ENCODE results near the gene ZNF106.

ZNF106 gene

DNA sequence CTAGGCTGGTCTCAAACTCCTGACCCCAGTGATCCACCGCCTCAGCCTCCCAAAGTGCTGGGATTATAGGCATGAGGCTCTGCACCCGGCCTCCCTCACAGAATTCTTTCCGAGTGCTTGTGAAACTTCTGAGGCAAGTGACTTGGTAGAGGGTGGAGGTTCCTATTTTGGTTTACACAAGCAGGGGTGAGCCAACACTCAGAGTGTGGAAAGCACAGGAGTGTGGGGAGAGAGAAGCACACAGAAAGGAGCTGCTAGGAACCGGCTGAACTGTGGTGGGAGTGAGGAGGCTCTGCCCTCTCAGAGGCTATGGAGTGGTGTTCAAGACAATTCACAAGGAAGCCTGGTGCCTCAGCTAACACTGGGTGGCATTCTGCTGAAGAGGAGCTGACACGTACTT, 123.9 kb downstream of the ZNF106 start:
- no peak for DNase-seq (ENCODE audit: low read depth in 2 of 2)

DNA sequence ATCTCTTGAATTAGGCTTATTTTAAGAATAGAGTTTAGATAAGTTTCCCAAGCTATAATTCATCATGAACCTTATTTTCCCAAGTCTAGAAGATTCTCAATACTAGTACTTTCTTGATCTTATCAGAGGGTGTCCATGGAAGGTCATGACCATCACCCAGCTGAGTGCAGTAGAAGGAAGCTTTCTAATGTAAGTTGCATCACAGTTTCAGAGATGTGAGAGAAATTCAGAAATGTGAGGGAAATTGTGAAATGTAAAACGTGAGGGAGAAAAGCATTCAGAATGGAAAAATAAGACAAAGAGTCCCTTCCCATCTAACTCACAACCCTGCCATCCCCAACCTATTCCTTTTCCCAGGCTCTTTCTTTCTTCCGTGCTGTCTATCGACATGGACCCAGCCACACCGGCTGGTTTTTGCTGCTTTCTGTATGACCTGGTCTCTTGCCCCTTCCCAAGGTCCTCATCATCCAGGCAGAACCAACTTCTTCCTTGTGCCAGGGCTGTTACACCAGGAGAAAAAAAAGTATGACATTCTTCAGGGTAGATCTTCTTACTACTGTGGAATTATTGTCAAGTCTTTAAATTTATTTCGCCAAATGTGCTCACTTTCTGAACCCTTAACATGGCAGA, 124.9 kb downstream of the ZNF106 start:
- no peak for DNase-seq (ENCODE audit: low read depth in 2 of 2)

GRCh38 chr15:42364529-42364928, 126.4 kb downstream of the ZNF106 start:
- DNase-seq (ENCODE audit: low read depth in 2 of 2), result no peak

- no peak for DNase-seq (ENCODE audit: low read depth in 2 of 2)
Observed at GRCh38 chr15:42363942-42364341, 127.0 kb downstream of the ZNF106 start.

DNA sequence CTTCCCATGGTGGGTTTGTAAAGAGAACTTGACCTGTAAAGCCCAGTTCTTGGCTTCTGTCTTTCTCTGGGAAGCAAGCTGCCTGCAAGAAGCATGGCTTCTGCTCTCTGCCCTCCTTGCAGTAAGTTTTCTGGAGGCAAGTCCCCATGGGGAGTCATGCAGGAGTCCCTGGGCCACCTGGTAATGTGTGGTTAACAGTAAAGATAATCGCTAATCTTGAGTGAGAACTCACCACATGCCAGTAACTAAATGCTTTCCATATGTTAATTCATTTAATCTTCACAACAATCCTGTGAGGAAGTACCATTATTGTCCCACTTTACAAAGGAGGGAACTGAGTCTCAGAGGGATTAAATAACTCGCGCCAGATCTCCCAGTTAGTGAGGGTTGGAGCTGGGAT, 127.5 kb downstream of the ZNF106 start:
- DNase-seq (ENCODE audit: low read depth in 2 of 2), result no peak

All from stimulated activated CD4-positive, alpha-beta T cell treated with anti-CD3 and anti-CD28 coated beads, Interleukin-15, amount 100 ng/mL, for 48 hours (primary cell).